ENCODE measurements around the gene GSTA3. TPM values are rescaled to one million over a fixed set of nuclear protein-coding genes. Genes with fewer than 3 reads are reported as not detected.
A peak's percentile ranks its signal among the peaks of the same experiment; 100 is the strongest.

The GSTA3 gene
- polyA plus RNA-seq, 1 of the 3 experiments (the other 2 are of a cell fraction): not detected

- Histone ChIP-seq H3K4me3 (ENCODE audit: low read depth in 2 of 2, low read length in 1 of 2) (no peak overlapping the region), H3K36me3 (replicated peaks in 1 of 2; ENCODE audit: control insufficient read depth in 1 of 2, insufficient read depth in 2 of 2, low read length in 1 of 2) (no peaks in the 10 kb centered on the region), H3K4me2 (0 out of 2 replicates have a peak overlapping the region, but pooled peaks have one; percentile 1), H3K27ac (ENCODE audit: low read depth in 2 of 2, low read length in 1 of 2) (peak overlapping the region in 1 of 2 experiments; percentile 55; a peak in 2 of 4 replicates), H3F3A (replicated peaks; ENCODE audit: insufficient read depth) (no peaks in the 10 kb centered on the region), H3K27me3 (ENCODE audit: insufficient read depth) (no peaks in the 10 kb centered on the region), H2AFZ (ENCODE audit: low read depth) (no peak overlapping the region), H3K4me1 (ENCODE audit: control insufficient read depth in 1 of 2, insufficient read depth in 2 of 2, low read depth in 1 of 2, low read length in 1 of 2) (peaks cover 7 to 9% of the 10 kb centered on the region in 2 experiments; a peak in 3 of 4 replicates), H3K9ac (no peak overlapping the region), H3K9me3 (no peaks in the 10 kb centered on the region), H3K79me2 (ENCODE audit: insufficient read depth) (no peaks in the 10 kb centered on the region), H3K9me2 (no peaks in the 10 kb centered on the region), H4K20me1 (ENCODE audit: insufficient read depth) (no peaks in the 10 kb centered on the region)
- DNase-seq: no peak
- ChIA-PET POLR2A (no interaction called here), CTCF (no interaction called here)
- no peak for TF ChIP-seq MXI1 (IDR thresholded peaks at IDR 0.05; ENCODE audit: low read depth, low read length)
- TF ChIP-seq EZH2phosphoT487 (IDR thresholded peaks at IDR 0.05; ENCODE audit: borderline replicate concordance, low read depth): no peak
- TF ChIP-seq ELF1 (IDR thresholded peaks at IDR 0.05): no peak
- TF ChIP-seq IRF3 (IDR thresholded peaks at IDR 0.05; ENCODE audit: low read depth, low read length): no peak
- no peak for TF ChIP-seq RXRA (IDR thresholded peaks at IDR 0.05; ENCODE audit: borderline replicate concordance, low read depth)
- TF ChIP-seq TCF12 (IDR thresholded peaks at IDR 0.05): peak; percentile 89
- TF ChIP-seq CHD2 (IDR thresholded peaks at IDR 0.05; ENCODE audit: low read length, partially characterized antibody): no peak
- TF ChIP-seq NRF1 (IDR thresholded peaks at IDR 0.05; ENCODE audit: low read depth, low read length): no peak
- no peak for TF ChIP-seq RAD21 (IDR thresholded peaks at IDR 0.05; ENCODE audit: low read length)
- TF ChIP-seq POLR2AphosphoS5 (IDR thresholded peaks at IDR 0.05; ENCODE audit: low read depth, low read length): peak; percentile 53; the same call in 1 of the 2 replicates
- no peak for TF ChIP-seq GATA2 (CRISPR knock-in tag; IDR thresholded peaks at IDR 0.05)
- no peak for TF ChIP-seq SIN3A (IDR thresholded peaks at IDR 0.05; ENCODE audit: borderline replicate concordance, low read depth, low read length)
- TF ChIP-seq EP300 (IDR thresholded peaks at IDR 0.05; ENCODE audit: borderline replicate concordance in 1 of 2, low read depth in 1 of 2, low read length in 1 of 2): peak in 1 of 2 experiments; percentile 71; a peak in 1 of 4 replicates
- TF ChIP-seq JUND (IDR thresholded peaks at IDR 0.05): peak; percentile 75
- TF ChIP-seq FOSL2 (IDR thresholded peaks at IDR 0.05; ENCODE audit: borderline replicate concordance, low read depth): peak; percentile 88
- peak; percentile 42; the same call in 1 of the 2 replicates for TF ChIP-seq TEAD4 (IDR thresholded peaks at IDR 0.05; ENCODE audit: borderline replicate concordance, insufficient read depth)
- TF ChIP-seq MAX (IDR thresholded peaks at IDR 0.05; ENCODE audit: low read depth): no peak; the same call in 1 of the 2 replicates
- no peak for TF ChIP-seq RCOR1 (IDR thresholded peaks at IDR 0.05; ENCODE audit: low read length)
- TF ChIP-seq FOXJ3 (CRISPR knock-in tag; IDR thresholded peaks at IDR 0.05): no peak
- TF ChIP-seq PBX3 (IDR thresholded peaks at IDR 0.05): peak; percentile 63
- TF ChIP-seq GABPA (IDR thresholded peaks at IDR 0.05; ENCODE audit: low read depth): no peak
- no peak for TF ChIP-seq SMC3 (IDR thresholded peaks at IDR 0.05; ENCODE audit: low read depth, low read length)
- no peak for TF ChIP-seq TAF1 (IDR thresholded peaks at IDR 0.05; ENCODE audit: borderline replicate concordance, low read depth, low read length)
- peak; percentile 99 for TF ChIP-seq MEF2A (IDR thresholded peaks at IDR 0.05; ENCODE audit: borderline replicate concordance, low read depth)
- TF ChIP-seq NFIC (IDR thresholded peaks at IDR 0.05; ENCODE audit: borderline replicate concordance): peak; percentile 59; the same call in 1 of the 2 replicates
- no peak for TF ChIP-seq ZBTB33 (IDR thresholded peaks at IDR 0.05; ENCODE audit: borderline replicate concordance, low read depth)
- WGBS (ENCODE audit: low lambda C conversion rate): 33% methylated on average over 3 of the region's 3 CpGs
These were observed 32.3 kb downstream of the GSTA3 start for GRCh38 chr6:52877168-52877567.

All from SK-N-SH (cell line).